Keratinocyte (primary cell): ENCODE data around the gene DPYSL4.

Experiments
- EZH2 ChIP-seq: IDR thresholded peaks from one replicate; pipeline ENCODE4 v1.6.1; 2012; ENCODE audit warnings: inconsistent platforms, mild to moderate bottlenecking, low read length, moderate library complexity
- TF ChIP-seq, protein P1 (sequence below), 3 experiments: IDR thresholded peaks in 1 of 3; conservative IDR thresholded peaks in 1 of 3; optimal IDR thresholded peaks in 1 of 3; 2 replicates in 2 of 3; 3 replicates in 1 of 3; pipeline versions ENCODE3 to v1.5.1; 2011; ENCODE audit warnings: low read length in 3 of 3, mild to moderate bottlenecking in 3 of 3, moderate library complexity in 2 of 3, control low read depth in 1 of 3, inconsistent platforms in 1 of 3; ENCODE audit not compliant: insufficient read depth in 2 of 3; ENCODE audit errors: extremely low read depth in 1 of 3

DNA sequence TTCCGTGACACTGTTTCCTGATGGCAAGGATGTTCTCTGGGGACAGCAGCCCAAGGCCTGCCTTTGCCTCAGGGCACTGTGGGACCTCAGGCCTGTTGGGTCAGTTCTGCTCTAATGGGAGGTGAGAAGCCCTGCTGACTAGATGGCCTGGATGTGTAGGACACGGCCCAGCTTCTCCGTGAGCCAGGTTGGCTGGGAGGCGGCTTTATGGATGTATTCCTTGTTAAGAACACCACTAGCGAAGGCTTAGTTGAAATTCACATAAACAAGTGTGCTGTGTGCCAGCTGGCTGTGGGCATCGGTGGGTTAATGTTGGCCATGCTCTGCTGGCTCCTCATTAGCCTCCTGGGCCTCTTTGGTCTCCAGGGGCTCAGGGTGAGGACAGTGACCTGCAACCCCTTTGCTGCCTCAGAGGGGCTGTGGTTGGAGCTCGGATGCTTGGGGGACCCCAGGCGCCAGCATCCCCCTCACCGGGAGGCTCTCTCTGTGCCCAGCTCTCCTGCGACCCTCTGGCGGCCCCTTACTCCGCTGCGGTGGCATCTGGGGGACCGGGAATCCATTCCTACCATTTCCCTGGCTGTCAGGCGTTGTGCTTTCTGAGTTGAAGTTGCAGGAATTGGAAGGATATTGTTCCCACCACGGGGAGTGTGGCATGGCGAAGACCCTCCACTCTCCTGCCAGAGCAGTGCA lies 22.8 kb upstream of the DPYSL4 start:
- TF ChIP-seq, protein P1, sequence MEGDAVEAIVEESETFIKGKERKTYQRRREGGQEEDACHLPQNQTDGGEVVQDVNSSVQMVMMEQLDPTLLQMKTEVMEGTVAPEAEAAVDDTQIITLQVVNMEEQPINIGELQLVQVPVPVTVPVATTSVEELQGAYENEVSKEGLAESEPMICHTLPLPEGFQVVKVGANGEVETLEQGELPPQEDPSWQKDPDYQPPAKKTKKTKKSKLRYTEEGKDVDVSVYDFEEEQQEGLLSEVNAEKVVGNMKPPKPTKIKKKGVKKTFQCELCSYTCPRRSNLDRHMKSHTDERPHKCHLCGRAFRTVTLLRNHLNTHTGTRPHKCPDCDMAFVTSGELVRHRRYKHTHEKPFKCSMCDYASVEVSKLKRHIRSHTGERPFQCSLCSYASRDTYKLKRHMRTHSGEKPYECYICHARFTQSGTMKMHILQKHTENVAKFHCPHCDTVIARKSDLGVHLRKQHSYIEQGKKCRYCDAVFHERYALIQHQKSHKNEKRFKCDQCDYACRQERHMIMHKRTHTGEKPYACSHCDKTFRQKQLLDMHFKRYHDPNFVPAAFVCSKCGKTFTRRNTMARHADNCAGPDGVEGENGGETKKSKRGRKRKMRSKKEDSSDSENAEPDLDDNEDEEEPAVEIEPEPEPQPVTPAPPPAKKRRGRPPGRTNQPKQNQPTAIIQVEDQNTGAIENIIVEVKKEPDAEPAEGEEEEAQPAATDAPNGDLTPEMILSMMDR (optimal IDR thresholded peaks at IDR 0.05 in 1 of 3, IDR thresholded peaks at IDR 0.05 in 1 of 3, conservative IDR thresholded peaks at IDR 0.05 in 1 of 3; ENCODE audit: extremely low read depth in 1 of 3, insufficient read depth in 2 of 3, low read length in 3 of 3) = no peak
- no peak for TF ChIP-seq EZH2
